NCI-H446 (cell line): ENCODE measurements around the gene ZNF213.

Source experiments
- DNase-seq, 2 experiments: peaks; one replicate each; lab custom pipeline; 2025; lab: John Stamatoyannopoulos, UW

ZNF213 gene

GRCh38 chr16:3101018-3101840, 33.6 kb upstream of the ZNF213 start:
- no peak for DNase-seq

- no peak for DNase-seq
Observed at GRCh38 chr16:3101841-3102470, 32.9 kb upstream of the ZNF213 start.

- peak; percentile 64 to 93 for DNase-seq
Observed at GRCh38 chr16:3106205-3106928, 28.5 kb upstream of the ZNF213 start.

GRCh38 chr16:3112058-3112880, 22.6 kb upstream of the ZNF213 start, which contains the start of gene ZNF205:
Gene ZNF205 (plus strand): TSS chr16:3112586. CDS start chr16:3113431, 845 bp downstream.
- DNase-seq = peak; percentile 68 to 80

- DNase-seq = no peak
Observed at GRCh38 chr16:3112881-3113574, 21.8 kb upstream of the ZNF213 start.

GRCh38 chr16:3113765-3114479, 20.9 kb upstream of the ZNF213 start:
- no peak for DNase-seq

GRCh38 chr16:3115003-3115402, 19.8 kb upstream of the ZNF213 start:
- DNase-seq = no peak

GRCh38 chr16:3115561-3115960, 19.3 kb upstream of the ZNF213 start:
- no peak for DNase-seq

GRCh38 chr16:3118204-3118790, 16.5 kb upstream of the ZNF213 start:
- DNase-seq = no peak

- no peak for DNase-seq
Observed at GRCh38 chr16:3118846-3119245, 16.0 kb upstream of the ZNF213 start.

- DNase-seq = no peak
Observed at GRCh38 chr16:3119286-3119685, 15.5 kb upstream of the ZNF213 start.

- DNase-seq = no peak
Observed at GRCh38 chr16:3119701-3120408, 15.0 kb upstream of the ZNF213 start.

GRCh38 chr16:3120435-3120834, 14.4 kb upstream of the ZNF213 start:
- no peak for DNase-seq

GRCh38 chr16:3121851-3122467, 12.9 kb upstream of the ZNF213 start:
- no peak for DNase-seq

- DNase-seq = no peak
Observed at GRCh38 chr16:3122926-3123570, 11.8 kb upstream of the ZNF213 start.

GRCh38 chr16:3123986-3124886, 10.6 kb upstream of the ZNF213 start:
- peak; percentile 83 to 95 for DNase-seq

- DNase-seq = peak; percentile 20 to 75
Observed at GRCh38 chr16:3127745-3128144, 7.1 kb upstream of the ZNF213 start.
